Sciatic nerve (tissue), 2 donors: ENCODE results near the gene DGKI. TPM values are rescaled to one million over a fixed set of nuclear protein-coding genes. Genes with fewer than 3 reads are reported as not detected.

Experiments
- ATAC-seq: fragments of 200-7000 bp; cut with Tn5 transposase; one replicate; pipeline ENCODE4 v1.9.1; 2020; ENCODE audit warnings: mild to moderate bottlenecking, moderate library complexity
- DNase-seq: peaks from one replicate; pipeline ENCODE4 v3.0.0-alpha.2; 2020; ENCODE audit warnings: low spot score
- intact Hi-C: fragments of 100-400 bp; cut with DNase I; formaldehyde crosslinking; loops from one replicate; pipeline ENCODE4 v1.14.2; 2022
- total RNA-seq: library from RNA; stranded (reverse); fragmentation: NEBNext Ultra II Directional; extraction: Animal tissue kit (Norgen Biotek cat#: 25700); gene quantifications from one replicate; pipeline ENCODE4 v1.2.1, GENCODE V29; 2021
- donor health status: DM: no; HTN: no; CAD: no.
- donor health status: DM: no; HTN: no; CAD: no.

The DGKI gene
- total RNA-seq, 1 donor from 2014 or later = 2.3 TPM

DNA sequence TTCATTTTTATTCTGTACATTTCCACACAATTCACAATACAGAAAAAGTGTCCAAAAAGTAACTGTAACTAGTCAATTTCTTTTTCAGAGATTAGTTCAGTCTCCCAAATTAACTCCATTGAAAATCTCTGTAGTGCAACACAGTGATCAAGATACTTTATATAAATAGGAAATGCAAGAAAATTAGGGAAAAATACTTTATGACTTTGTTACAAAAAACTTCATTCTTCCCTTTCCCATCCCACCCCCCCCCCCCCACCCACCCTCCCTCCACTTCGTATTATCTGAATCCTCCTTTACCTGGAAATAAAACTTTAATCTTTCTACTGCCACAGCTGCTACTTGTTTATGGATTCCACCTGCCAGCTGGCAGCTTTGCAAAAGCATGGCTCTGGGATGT lies 465.7 kb downstream of the DGKI start:
- intact Hi-C loops = no loop called here

DNA sequence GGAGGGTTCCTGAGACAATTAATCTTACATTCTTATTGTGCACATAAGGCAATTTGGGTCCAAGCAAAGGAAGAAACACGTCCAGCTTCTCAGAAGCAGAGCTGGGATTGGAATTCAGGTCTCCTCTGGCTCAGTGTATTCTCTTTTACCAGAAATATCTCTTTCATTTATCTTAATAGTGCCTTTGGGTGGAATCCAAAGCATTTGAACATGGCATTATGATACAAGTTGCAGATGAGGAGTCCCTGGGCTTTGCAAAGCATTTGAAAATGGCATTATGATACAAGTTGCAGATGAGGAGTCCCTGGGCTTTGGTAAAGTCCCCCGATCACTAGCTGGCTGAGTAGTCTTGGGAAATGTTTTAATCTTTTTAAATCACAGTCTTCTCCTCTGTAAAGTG lies 473.3 kb downstream of the DGKI start:
- DNase-seq (no peak), ATAC-seq (no peak)
- intact Hi-C loops = no loop called here

More for the DNA sequence above, 465.7 kb downstream of the DGKI start:
- ATAC-seq = no peak
- DNase-seq = no peak

DNA sequence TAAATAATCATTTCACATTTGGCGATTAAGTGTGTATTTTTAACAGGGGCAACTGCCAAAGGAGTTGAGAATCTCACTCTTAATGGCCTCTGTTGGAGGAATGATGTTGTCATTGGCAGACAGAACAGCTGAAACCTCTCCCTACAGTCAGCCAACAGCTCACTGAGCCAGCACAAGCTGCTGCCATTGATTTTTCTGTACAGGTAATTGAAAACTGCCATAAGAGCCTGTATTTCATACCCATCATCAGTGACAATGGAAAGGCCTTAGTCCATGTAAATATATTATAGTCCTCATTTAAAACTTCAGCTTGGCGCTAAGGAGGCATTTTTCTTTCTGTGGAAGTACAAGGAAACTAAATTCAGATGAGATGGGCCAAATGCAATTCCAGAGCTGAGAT lies 475.2 kb downstream of the DGKI start:
- DNase-seq (no peak), ATAC-seq (peak; percentile 49)
- intact Hi-C loops = no loop called here

DNA sequence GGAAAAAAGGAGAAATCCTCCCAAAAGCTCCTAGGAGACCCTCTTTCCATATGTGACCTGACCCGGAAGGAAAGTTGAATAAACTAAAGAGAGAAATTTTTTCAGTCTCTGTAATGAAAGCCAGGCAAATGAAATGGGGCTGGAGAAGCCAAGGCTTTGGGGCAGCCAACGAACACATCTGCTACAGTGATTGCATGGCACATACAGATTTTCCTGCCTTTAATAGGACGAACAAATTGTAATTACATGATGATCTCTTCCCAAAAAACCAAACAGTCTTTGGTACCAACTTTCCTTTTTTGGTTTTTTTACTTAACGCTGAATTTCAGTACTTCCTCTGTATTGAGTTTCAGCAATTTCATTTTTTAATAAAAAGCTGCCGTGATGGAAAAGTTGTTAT lies 479.8 kb downstream of the DGKI start:
- ATAC-seq (no peak), DNase-seq (no peak)
- intact Hi-C loops = no loop called here

DNA sequence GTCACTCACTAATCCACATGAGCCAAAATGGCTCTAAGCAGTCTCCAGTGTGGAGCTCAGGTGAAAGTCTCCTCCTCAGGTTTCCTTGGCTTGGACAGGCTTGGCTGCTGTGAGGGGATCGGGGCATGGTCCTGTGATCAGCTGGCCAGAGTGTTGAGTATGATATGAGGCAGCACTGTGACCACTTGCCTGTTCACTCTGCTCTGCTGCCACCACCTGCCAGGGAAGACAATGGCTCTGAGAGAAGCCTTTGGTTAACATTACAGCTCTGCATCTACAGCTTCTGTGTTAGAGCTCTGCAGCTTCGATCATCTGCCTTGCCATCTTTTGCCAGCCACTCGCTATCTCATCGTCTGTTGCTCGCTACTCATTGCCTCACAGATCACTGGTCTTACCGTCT lies 483.1 kb downstream of the DGKI start:
- ATAC-seq = no peak
- DNase-seq = no peak
- intact Hi-C loops = no loop called here

- intact Hi-C loops = no loop called here
- ATAC-seq = no peak
- DNase-seq = no peak
Measured at GRCh38 chr7:137360087-137360679, 486.6 kb downstream of the DGKI start.

GRCh38 chr7:137354961-137355360 lies 491.8 kb downstream of the DGKI start:
- ATAC-seq (no peak), DNase-seq (no peak)
- intact Hi-C loops = no loop called here

- no peak for ATAC-seq
- DNase-seq = peak; percentile 61
- intact Hi-C loops = no loop called here
Measured at GRCh38 chr7:137354396-137354795, 492.4 kb downstream of the DGKI start.

DNA sequence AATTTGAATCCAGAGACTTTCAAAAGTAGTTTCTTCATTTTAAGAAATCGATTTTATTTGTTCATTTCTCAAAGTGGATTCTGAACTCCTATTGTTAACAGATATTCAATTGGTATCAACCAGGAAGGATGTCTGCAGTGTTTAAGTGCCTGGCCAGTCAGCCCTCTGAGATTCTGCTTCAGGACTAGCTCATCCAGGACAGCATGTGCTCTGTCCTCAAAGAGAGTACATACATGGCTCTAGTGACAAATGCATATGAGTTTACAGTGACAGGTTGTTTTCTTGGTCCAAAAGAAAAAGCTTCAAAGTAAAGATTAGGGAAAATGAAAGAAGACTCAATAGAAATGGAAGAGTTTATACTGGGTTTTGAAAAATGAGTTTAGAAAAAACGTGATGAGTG lies 494.8 kb downstream of the DGKI start:
- no peak for ATAC-seq
- intact Hi-C loops = no loop called here
- no peak for DNase-seq

- DNase-seq (no peak), ATAC-seq (no peak)
- intact Hi-C loops = no loop called here
Measured at GRCh38 chr7:137345799-137346449, 500.9 kb downstream of the DGKI start.

DNA sequence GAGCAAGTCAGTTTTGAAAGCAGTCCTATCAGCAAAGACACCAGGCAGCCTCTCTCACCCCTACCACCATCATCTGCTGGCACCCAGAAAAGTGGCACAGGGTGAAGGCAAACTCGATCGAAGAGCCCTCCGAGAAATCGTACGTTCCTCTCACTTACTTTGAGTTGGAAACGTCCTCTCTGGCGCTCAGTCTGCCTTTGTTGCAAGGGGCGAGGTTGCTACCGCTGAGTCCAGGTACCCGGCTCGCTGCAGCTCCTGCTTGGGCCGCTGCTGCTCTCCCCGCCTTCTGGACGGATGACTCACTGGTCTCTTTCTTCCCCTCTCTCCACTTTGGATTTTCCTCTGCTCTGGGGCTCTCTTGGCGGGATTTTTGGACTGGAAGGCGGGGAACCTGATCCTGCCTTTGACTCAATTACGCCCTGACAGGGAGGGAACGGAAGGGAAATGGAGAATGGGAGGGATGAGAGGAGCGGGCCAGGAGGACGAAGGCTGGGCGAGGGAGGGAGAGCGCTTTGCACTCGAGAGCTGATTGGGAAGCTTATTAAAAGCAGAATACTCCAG lies 503.4 kb downstream of the DGKI start, which contains the start of gene PTN:
Gene PTN (minus strand): TSS at position 453 of the 561 bp plus-strand sequence. CDS start 88,760 bp downstream, outside the sequence.
- no peak for DNase-seq

GRCh38 chr7:137342828-137343261 lies 503.9 kb downstream of the DGKI start:
- intact Hi-C loops = no loop called here
- ATAC-seq (peak; percentile 13), DNase-seq (no peak)

More for the DNA sequence above, 503.4 kb downstream of the DGKI start, which contains the start of gene PTN:
- peak; percentile 86 for ATAC-seq
- intact Hi-C loops = no loop called here

DNA sequence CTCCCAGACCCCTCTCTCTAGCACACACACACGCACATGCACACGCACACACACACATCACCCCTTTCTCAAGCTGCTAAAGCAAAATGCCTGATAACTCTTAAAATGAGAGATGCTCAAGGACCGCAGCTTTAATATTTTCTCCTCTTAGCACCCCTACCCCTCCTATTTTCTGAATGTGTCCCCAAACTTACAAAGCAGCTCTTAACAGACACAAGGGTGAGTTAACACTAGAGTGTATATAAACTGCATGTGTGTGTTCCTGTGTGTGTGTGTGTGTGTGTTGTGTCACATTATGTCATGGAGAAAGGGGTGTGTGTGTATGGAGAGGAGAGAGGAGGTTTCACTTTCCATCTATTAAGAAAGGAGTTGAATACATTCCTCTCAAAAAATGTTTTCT lies 504.5 kb downstream of the DGKI start:
- DNase-seq (no peak), ATAC-seq (peak; percentile 49)
- intact Hi-C loops = no loop called here

DNA sequence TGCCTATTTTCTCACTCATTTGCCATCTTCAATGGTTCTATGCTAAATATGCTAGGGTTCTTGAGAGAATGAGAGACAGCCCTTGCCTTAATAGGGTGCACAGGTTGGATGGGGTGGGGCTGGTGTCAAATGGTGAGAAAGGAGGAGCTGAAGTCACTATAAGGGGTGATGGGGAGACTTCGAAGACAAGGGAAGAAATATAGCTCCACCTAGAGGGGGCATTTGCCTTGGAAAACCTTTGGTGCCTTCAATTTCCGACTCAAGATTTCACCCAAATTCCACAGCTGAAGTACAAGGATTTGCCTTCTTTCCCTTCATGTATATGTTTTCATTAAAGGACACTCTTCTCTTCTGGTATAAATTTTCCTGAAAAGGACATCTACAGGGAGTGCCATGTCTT lies 508.9 kb downstream of the DGKI start:
- intact Hi-C loops = no loop called here
- no peak for ATAC-seq
- DNase-seq = no peak

GRCh38 chr7:137335814-137336213 lies 511.0 kb downstream of the DGKI start:
- intact Hi-C loops = no loop called here
- ATAC-seq (no peak), DNase-seq (no peak)

DNA sequence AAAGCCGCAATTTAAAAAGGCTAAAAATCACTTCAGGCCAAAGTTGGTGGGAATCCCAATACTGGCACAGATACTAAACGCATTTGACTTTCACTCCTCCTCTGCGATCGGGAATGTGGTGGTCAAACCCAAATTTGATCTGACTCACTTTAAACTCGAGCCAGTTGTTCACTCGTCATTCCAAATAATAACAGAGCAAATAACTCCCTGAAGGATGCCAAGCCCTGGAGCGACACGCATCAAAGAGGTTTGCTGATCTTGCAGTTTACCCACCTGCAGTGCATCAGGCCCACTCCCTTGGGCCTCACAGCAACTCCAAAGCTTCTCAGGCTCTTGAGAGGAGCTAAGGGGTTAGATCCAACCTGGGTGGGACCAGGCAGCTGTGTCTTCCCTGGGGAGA lies 515.4 kb downstream of the DGKI start:
- DNase-seq (no peak), ATAC-seq (no peak)
- intact Hi-C loops = no loop called here

Other genes starting within 250 kb of the DGKI start
- gene CREB3L2, start 155.1 kb upstream of the DGKI start, total RNA-seq = 103 TPM
- gene AKR1D1, start 229.5 kb upstream of the DGKI start, total RNA-seq = not detected